HG02938 (cell line): ENCODE data around the gene CC2D1A.
"Not testable (repeated sequence)": the region's sequence is repeated elsewhere in the genome, so short reads cannot be mapped to it uniquely, and the experiment has no call there.

ENCODE experiments used
- ATAC-seq: cut with Tn5 transposase; IDR thresholded peaks from one replicate; pipeline ENCODE4 v1.9.1; 2021; ENCODE audit warnings: mild to moderate bottlenecking, moderate library complexity; ENCODE audit not compliant: unreplicated experiment

CC2D1A gene

GRCh38 chr19:13959962-13960862 lies 54.2 kb downstream of the CC2D1A start:
- no peak for ATAC-seq

- no peak for ATAC-seq
Observed at GRCh38 chr19:13960863-13961784, 55.1 kb downstream of the CC2D1A start.

DNA sequence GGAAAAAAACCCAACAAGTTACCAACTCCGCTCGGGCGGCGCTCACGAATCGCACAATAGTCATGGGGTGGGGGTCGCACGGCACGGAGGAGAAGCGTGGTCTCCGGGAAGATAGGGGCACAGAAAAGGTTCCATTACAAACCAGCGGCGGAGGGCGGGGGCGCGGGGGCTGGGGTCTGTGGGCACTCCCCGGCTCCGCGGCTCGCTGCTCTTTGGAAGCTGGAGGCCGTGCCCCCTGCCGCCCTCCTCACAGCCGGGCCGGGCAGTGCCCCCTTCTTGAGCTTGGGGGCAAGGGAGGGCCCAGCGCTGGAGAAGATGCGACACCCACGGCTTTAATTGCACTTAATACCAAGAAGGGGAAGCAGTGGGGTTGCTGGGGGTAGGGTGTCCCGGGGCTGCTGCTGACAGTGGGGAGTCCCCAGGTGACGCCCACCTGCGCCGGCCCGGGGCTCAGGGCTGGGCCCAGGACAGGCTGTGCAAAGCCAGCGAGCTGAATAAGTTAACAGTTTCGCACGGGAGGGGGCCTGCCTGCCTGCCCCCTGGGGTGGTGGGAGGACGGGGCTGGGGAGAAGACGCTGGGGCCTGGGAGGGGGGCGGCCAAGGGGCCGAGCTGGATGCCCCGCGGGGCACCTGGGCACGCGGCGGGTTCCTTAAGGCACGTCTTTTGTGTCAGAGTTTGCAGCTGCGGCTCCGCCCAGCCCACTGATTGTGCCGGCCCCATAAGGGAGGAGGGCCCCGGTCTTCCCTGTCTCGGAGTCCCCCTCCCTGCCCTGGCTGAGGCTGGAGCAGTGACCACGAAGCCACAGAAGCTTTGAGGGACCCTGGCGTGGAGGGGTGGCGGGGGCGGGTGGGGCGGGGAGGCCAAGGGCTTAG lies 56.1 kb downstream of the CC2D1A start:
- ATAC-seq, result no peak

DNA sequence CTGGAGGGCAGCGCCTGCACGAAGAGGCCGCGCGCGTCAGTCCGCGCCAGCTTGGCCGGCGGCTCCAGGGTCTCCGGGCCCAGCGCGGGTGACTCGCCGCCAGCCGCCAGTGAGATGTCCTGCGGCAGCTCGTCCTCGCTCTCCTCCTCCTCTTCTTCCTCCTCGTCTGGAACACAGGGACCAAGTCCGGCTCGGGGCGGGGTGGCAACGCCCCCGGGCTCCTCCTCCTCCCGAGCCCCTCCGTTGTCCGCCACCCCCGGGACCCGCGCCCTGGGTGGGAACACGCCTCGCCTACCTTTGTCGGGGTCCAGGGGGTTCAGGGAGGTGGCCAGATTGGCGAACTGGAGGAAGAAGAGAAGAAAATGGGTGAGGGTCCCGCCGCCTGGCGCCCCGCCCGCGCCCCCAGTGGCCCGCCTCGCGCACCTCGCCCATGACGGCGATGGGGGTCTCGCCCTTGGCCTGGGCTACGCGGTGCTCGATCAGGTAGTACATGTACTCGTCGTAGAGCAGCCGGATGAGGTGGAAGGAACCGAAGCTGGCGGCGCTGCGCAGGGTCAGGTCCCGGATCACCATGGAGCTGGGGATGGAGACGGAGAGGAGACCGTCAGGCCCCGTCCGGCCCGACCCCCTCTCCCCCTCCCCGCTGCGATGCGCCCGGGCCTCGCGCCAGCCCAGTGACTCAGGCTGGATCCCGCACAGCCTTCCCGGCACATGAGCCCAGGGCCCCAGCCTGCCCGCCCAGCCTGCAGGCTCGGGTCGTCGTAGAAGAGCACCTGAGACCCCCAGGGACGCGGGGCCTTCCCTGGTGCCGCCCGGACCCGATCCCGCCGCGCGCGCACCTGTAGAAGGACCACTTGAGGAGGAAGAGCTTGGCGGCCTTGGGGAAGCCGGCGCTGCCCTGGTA lies 57.0 kb downstream of the CC2D1A start:
- no peak for ATAC-seq

GRCh38 chr19:13963603-13964105 lies 57.7 kb downstream of the CC2D1A start:
- no peak for ATAC-seq

DNA sequence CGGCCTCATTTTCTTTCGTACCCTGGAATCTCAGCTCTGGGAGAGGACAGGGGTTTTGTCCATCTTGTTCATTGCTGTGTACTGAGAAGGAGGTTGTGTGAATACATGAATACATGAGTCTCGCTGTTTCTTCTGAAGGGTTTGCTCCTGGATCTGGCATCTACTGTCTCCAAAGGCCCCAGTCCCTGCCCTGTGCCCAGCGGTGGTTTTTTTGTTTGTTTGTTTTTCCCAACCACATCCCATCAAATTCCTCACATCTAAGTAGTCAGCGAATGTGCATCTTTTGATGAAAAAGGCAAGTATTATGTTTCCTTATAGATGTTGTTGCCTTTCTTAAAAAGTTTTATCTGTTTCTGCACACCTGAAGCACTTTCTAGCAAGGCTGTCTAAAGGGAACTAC lies 58.8 kb downstream of the CC2D1A start:
- ATAC-seq, result no peak

GRCh38 chr19:13965377-13965896 lies 59.4 kb downstream of the CC2D1A start:
- no peak for ATAC-seq

DNA sequence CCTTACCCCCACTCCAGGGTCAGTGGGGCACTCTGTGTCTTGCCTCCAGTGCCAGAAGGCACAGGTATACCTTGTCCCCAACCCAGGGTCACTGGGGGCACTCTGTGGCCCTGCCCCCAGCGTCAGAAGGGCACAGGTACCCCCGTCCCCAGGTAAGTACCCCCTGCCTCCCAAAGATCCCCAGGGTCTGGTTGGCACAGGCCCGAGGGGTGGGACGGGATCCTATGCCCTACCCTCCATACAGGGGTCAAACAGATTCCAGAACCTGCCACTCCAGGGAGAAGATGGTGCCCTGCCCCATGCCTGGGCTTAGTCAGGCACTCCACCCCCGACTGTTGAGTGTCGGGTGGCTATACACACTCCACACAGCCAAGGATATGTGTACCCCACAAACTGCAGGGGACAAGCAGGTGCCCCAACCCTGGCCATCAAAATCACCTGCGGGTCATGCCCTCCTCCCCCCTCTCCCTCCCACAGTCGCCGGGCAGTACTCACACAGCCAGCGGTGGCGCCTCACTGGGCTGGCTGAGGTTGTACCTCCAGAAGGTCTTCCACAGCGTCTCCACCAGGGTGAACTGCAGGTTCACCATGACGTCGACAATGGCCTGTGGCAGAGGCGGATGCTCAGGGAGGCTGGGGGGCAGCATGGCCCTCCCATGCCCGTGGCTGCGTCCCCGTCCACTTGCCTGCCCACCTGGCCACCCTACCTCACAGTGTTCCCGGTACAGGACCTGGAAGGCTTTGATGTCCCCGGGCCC lies 60.1 kb downstream of the CC2D1A start:
- no peak for ATAC-seq

- ATAC-seq, result no peak
Observed at GRCh38 chr19:13966684-13967128, 60.7 kb downstream of the CC2D1A start.

DNA sequence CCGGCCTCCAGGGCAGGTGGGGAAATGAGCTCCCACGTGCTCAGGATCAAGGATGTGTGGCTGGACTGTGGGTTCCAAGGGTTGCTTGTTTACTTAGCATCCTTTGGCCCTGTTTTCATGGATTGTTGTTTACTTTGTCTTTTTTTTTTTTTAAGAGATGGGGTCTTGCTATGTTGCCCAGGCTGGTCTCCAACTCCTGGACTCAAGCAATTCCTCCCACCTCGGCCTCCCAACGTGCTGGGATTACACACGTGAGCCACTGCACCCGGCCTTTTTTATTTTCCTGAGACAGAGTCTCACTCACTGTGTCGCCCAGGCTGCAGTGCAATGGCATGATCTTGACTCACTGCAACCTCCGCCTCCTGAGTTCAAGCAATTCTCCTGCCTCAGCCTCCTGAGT lies 61.2 kb downstream of the CC2D1A start:
- ATAC-seq, result not testable (repeated sequence)

GRCh38 chr19:13968383-13968935 lies 62.5 kb downstream of the CC2D1A start:
- ATAC-seq, result no peak

GRCh38 chr19:13968999-13969398 lies 63.0 kb downstream of the CC2D1A start:
- ATAC-seq, result no peak

DNA sequence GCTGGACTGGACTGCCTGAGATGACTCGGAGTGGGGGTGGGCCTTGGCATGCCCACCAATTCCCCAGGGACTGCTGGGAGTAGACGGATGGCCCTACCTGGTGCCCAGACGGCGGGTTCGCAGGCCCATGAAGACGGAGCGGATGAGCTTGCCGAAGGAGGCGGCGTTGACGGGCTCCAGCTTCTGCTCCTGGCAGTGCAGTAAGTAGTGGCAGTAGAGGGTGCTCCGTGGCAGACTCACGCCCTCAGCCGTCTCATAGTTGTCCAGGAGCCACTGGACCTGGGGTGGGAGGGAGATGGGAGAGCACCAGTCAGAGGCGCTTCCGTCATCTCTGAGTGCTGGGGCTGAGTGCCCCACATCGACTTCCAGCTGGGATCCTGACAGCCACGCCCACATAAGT lies 63.9 kb downstream of the CC2D1A start:
- no peak for ATAC-seq

GRCh38 chr19:13971868-13972267 lies 65.9 kb downstream of the CC2D1A start:
- not testable (repeated sequence) for ATAC-seq

DNA sequence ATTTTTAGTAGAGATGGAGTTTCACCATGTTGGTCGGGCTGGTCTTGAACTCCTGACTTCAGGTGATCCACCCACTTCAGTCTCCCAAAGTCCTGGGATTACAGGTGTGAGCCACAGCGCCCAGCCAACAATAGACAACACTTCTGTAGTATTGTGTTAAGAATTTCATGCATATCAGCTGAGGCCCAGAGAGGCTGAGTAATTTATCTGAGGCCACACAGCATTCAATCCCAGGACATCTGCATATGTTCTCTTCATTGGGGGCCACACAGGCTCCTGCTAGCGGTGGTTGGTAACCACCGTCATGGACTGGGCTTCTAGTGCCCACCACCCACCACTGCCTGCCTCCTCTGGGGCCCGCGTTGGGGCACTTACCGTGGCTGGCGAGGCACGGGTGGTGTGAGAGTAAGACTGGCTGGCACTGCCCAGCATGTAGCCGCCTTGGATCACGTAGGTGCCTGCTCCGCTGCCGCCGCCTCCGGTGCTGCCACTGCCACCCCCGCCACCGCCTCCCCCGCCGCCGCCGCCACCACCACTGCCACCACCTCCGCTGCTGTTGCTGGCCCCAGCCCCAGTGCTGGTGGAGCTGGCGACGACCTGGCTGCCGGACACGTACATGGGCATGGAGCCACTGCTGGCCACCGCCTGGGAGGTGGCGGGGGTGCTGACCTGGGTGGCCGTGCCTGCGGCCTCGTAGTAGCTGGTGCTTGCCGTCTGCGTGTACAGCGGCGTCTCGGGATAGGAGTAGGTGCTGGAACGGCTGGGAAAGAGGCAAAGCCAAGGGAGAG lies 66.6 kb downstream of the CC2D1A start:
- ATAC-seq, result no peak

DNA sequence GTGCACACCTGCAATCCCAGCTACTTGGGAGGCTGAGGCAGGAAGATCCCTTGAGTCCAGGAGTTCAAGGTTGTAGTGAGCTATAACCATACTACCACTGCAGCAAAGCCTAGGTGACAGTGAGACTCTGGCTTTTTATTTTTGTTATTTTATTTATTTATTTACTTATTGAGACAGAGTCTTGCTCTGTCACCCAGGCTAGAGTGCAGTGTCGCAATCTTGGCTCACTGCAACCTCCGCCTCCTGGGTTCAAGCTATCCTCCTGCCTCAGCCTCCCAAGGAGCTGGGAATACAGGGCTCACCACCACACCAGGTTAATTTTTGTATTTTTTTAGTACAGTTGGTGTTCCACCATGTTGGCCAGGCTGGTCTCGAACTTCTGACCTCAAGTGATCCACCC lies 67.5 kb downstream of the CC2D1A start:
- not testable (repeated sequence) for ATAC-seq

DNA sequence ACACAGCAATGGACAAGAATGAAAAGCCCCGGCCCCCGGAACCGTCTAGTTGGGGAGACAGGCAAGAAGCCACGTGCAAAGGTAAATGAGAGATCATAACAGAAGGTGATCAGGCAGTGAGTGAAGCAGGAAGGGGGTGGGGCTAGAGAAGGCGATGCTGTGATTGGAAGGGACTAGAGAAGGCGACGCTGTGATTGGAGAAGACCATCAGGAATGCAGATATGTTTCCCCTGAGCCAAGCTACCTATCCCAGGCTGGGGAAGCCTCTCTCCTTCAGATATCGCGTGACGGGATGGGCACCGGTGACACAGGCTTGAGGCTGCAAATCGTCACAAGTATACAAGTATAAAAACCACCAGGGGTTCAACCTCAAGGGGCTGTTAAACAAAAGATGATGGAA lies 68.1 kb downstream of the CC2D1A start:
- ATAC-seq, result no peak
